Neuronal stem cell (in vitro differentiated cells): ENCODE measurements around the gene MYO15A.

Experiments used
- DNase-seq: peaks from one replicate; pipeline ENCODE4 v3.0.0-alpha.2; 2013; ENCODE audit warnings: low spot score
- H2AFZ ChIP-seq: one replicate; pipeline ENCODE4 v1.6.1; 2013; ENCODE audit warnings: mild to moderate bottlenecking, low read length, inconsistent platforms
- H2AK5ac ChIP-seq: 2 replicates; pipeline ENCODE4 v1.6.1; 2013; ENCODE audit warnings: low read depth, mild to moderate bottlenecking, inconsistent platforms, low read length, moderate library complexity, mixed read lengths
- H2BK120ac ChIP-seq: 2 replicates; pipeline ENCODE4 v1.6.1; 2013; ENCODE audit warnings: low read depth, mild to moderate bottlenecking, inconsistent platforms, low read length, moderate library complexity, mixed read lengths
- H2BK12ac ChIP-seq: one replicate; pipeline ENCODE4 v1.6.1; 2013; ENCODE audit warnings: low read length, inconsistent platforms
- H2BK15ac ChIP-seq: 2 replicates; pipeline ENCODE4 v1.6.1; 2013; ENCODE audit warnings: mild to moderate bottlenecking, low read length, inconsistent platforms, mixed read lengths
- H2BK5ac ChIP-seq: one replicate; pipeline ENCODE4 v1.6.1; 2013; ENCODE audit warnings: inconsistent platforms, mild to moderate bottlenecking, low read length, moderate library complexity
- H3K14ac ChIP-seq: one replicate; pipeline ENCODE4 v1.6.1; 2013; ENCODE audit warnings: low read length, inconsistent platforms
- H3K18ac ChIP-seq: 2 replicates; pipeline ENCODE4 v1.6.1; 2013; ENCODE audit warnings: low read length, inconsistent platforms
- H3K23ac ChIP-seq: 2 replicates; pipeline ENCODE4 v1.6.1; 2013; ENCODE audit warnings: low read depth, mild to moderate bottlenecking, mixed read lengths, low read length, inconsistent platforms; ENCODE audit not compliant: poor library complexity
- H3K27ac ChIP-seq: replicated peaks from 3 replicates; pipeline ENCODE4 v1.5.1; 2013; ENCODE audit warnings: low read length, inconsistent platforms
- H3K27me3 ChIP-seq, 3 experiments: 2 replicates each; pipeline ENCODE4 v1.6.1; 2013; ENCODE audit warnings: low read length in 3 of 3, mild to moderate bottlenecking in 2 of 3, inconsistent platforms in 1 of 3, low read depth in 1 of 3, mixed read lengths in 1 of 3, moderate library complexity in 1 of 3; ENCODE audit not compliant: control insufficient read depth in 3 of 3, insufficient read depth in 3 of 3
- H3K36me3 ChIP-seq, 2 donors: replicated peaks in 1 of 2; 2 replicates each; pipeline ENCODE4 v1.6.1; 2013; ENCODE audit warnings: low read length in 2 of 2; ENCODE audit not compliant: control insufficient read depth in 2 of 2, insufficient read depth in 2 of 2
- H3K4ac ChIP-seq: 2 replicates; pipeline ENCODE4 v1.6.1; 2013; ENCODE audit warnings: inconsistent platforms, mild to moderate bottlenecking, low read length, moderate library complexity
- H3K4me1 ChIP-seq, 2 donors: 1 replicate in 1 of 2; 2 replicates in 1 of 2; pipeline ENCODE4 v1.6.1; 2013; ENCODE audit warnings: low read length in 2 of 2, low read depth in 1 of 2; ENCODE audit not compliant: control insufficient read depth in 2 of 2, insufficient read depth in 1 of 2
- H3K4me2 ChIP-seq: one replicate; pipeline ENCODE4 v1.6.1; 2013; ENCODE audit warnings: mild to moderate bottlenecking, low read length, inconsistent platforms; ENCODE audit not compliant: insufficient read depth, poor library complexity, severe bottlenecking
- H3K4me3 ChIP-seq, 2 donors: 2 replicates each; pipeline ENCODE4 v1.5.1; 2013; ENCODE audit warnings: low read length in 2 of 2, mild to moderate bottlenecking in 2 of 2, inconsistent platforms in 1 of 2, moderate library complexity in 1 of 2
- H3K79me1 ChIP-seq: one replicate; pipeline ENCODE4 v1.6.1; 2013; ENCODE audit warnings: low read depth, mild to moderate bottlenecking, inconsistent platforms, low read length, moderate library complexity
- H3K9ac ChIP-seq: one replicate; pipeline ENCODE4 v1.6.1; 2013; ENCODE audit warnings: mild to moderate bottlenecking, low read depth, low read length, inconsistent platforms; ENCODE audit not compliant: poor library complexity
- H3K9me3 ChIP-seq, 2 donors: replicated peaks in 1 of 2; 2 replicates each; pipeline versions ENCODE3 to v1.6.1; 2013; ENCODE audit warnings: low read length in 2 of 2, mild to moderate bottlenecking in 2 of 2, inconsistent platforms in 1 of 2, low read depth in 1 of 2, mixed read lengths in 1 of 2, moderate library complexity in 1 of 2; ENCODE audit not compliant: control insufficient read depth in 2 of 2, insufficient read depth in 1 of 2
- H4K8ac ChIP-seq: one replicate; pipeline ENCODE4 v1.6.1; 2013; ENCODE audit warnings: low read depth, mild to moderate bottlenecking, inconsistent platforms, low read length, moderate library complexity
- H4K91ac ChIP-seq: one replicate; pipeline ENCODE4 v1.6.1; 2013; ENCODE audit warnings: low read length, low read depth, mild to moderate bottlenecking, inconsistent platforms; ENCODE audit not compliant: poor library complexity
- WGBS, 2 donors: extraction: QIAGEN DNeasy Blood & Tissue Kit; methylation state at CpG; one replicate each; pipeline ENCODE4 v1.1.7; 2013; ENCODE audit warnings: missing lambda C conversion rate in 2 of 2, mixed read lengths in 1 of 2; ENCODE audit not compliant: insufficient read length in 2 of 2, insufficient replicate concordance in 1 of 2; ENCODE audit errors: extremely low coverage in 2 of 2; 5-methylcytosine and 5-hydroxymethylcytosine counted together

Gene MYO15A

DNA sequence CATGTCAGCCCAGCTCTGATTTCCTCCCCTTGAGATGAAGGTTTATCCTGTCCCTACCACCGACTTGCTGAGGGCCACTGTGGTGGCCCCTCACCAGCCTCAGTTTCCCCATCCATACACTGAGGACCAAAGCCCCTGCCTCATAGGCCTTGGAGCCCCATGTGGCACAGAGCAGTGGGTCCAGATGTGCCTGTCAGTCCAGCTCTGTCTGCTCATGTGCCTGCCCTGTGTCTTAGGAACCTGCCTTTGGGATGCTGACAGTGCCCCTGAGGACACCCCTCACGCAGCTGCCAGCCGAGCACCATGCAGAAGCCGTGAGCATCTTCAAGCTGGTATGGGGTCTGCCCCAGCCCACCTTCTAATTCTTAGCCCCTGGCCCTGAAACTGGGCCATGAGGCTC, 35.7 kb downstream of the MYO15A start:
- no peak overlapping the region for H3K18ac ChIP-seq
- H4K91ac ChIP-seq = no peak overlapping the region
- H2BK15ac ChIP-seq = no peak overlapping the region
- no peaks in the 10 kb centered on the region for H3K36me3 ChIP-seq
- H3K27ac ChIP-seq = no peak overlapping the region
- peaks cover 0 to 2% of the 10 kb centered on the region in 2 donors for H3K4me1 ChIP-seq
- no peak overlapping the region for H2BK12ac ChIP-seq
- no peak overlapping the region for H3K4ac ChIP-seq
- no peak overlapping the region for H3K4me2 ChIP-seq
- WGBS, 2 donors = no CpG with 5 or more reads among the region's 4 CpGs
- no peak overlapping the region for H2AK5ac ChIP-seq
- no peak overlapping the region for H3K14ac ChIP-seq
- no peak overlapping the region for H3K23ac ChIP-seq
- no peaks in the 10 kb centered on the region for H3K27me3 ChIP-seq
- H3K79me1 ChIP-seq = no peaks in the 10 kb centered on the region
- DNase-seq = no peak
- no peak overlapping the region for H2BK5ac ChIP-seq
- no peaks in the 10 kb centered on the region for H3K9me3 ChIP-seq
- no peak overlapping the region for H4K8ac ChIP-seq
- no peak overlapping the region for H3K9ac ChIP-seq
- no peak overlapping the region for H3K4me3 ChIP-seq
- no peak overlapping the region for H2AFZ ChIP-seq
- no peak overlapping the region for H2BK120ac ChIP-seq

- H3K79me1 ChIP-seq = no peaks in the 10 kb centered on the region
- WGBS, 2 donors = no CpG with 5 or more reads among the region's 1 CpG
- no peak overlapping the region for H3K18ac ChIP-seq
- no peak overlapping the region for H2BK5ac ChIP-seq
- H3K9ac ChIP-seq = no peak overlapping the region
- no peak overlapping the region for H3K4ac ChIP-seq
- H3K23ac ChIP-seq = no peak overlapping the region
- H2AFZ ChIP-seq = no peak overlapping the region
- no peak overlapping the region for H3K4me2 ChIP-seq
- peak overlapping the region; percentile 20 for H2AK5ac ChIP-seq
- no peak overlapping the region for H3K4me3 ChIP-seq
- no peak overlapping the region for H4K8ac ChIP-seq
- no peak overlapping the region for H3K27ac ChIP-seq
- no peaks in the 10 kb centered on the region for H3K9me3 ChIP-seq
- H3K36me3 ChIP-seq = no peaks in the 10 kb centered on the region
- DNase-seq = no peak
- no peak overlapping the region for H4K91ac ChIP-seq
- H3K14ac ChIP-seq = no peak overlapping the region
- H2BK15ac ChIP-seq = no peak overlapping the region
- no peak overlapping the region for H2BK12ac ChIP-seq
- no peak overlapping the region for H2BK120ac ChIP-seq
- H3K27me3 ChIP-seq = no peaks in the 10 kb centered on the region
- H3K4me1 ChIP-seq = peaks cover 0 to 2% of the 10 kb centered on the region in 2 donors
Observed at GRCh38 chr17:18144855-18145254, 36.3 kb downstream of the MYO15A start.

DNA sequence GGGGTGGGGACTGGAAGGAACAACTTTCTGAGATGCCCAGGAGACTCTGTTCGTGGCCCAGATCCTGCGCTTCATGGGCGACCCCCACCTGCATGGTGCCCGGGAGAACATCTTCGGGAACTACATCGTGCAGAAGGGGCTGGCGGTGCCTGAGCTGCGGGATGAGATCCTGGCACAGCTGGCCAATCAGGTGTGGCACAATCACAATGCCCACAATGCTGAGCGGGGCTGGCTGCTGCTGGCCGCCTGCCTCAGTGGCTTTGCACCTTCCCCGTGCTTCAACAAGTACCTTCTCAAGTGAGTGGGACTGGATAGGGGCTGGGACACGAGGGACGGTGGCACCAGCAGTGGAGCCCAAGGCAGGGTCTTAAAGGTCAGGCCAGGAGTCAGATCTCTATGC, 37.3 kb downstream of the MYO15A start:
- H3K9me3 ChIP-seq = no peaks in the 10 kb centered on the region
- no peak overlapping the region for H2BK5ac ChIP-seq
- H3K14ac ChIP-seq = no peak overlapping the region
- no CpG with 5 or more reads among the region's 13 CpGs for WGBS, 2 donors
- H4K8ac ChIP-seq = no peak overlapping the region
- peak overlapping the region; percentile 39 for H3K18ac ChIP-seq
- no peaks in the 10 kb centered on the region for H3K36me3 ChIP-seq
- H2AFZ ChIP-seq = no peak overlapping the region
- no peak overlapping the region for H3K4ac ChIP-seq
- H3K9ac ChIP-seq = peak overlapping the region; percentile 61
- H3K4me3 ChIP-seq = no peak overlapping the region
- no peaks in the 10 kb centered on the region for H3K79me1 ChIP-seq
- H2BK15ac ChIP-seq = peak overlapping the region; percentile 64
- no peaks in the 10 kb centered on the region for H3K27me3 ChIP-seq
- H4K91ac ChIP-seq = no peak overlapping the region
- peak overlapping the region; percentile 87 for H2AK5ac ChIP-seq
- H3K4me1 ChIP-seq = peaks cover 8 to 10% of the 10 kb centered on the region in 2 donors
- no peak overlapping the region for H3K4me2 ChIP-seq
- no peak overlapping the region for H2BK12ac ChIP-seq
- no peak overlapping the region for H3K23ac ChIP-seq
- no peak overlapping the region for H3K27ac ChIP-seq
- H2BK120ac ChIP-seq = no peak overlapping the region
- DNase-seq = no peak

DNA sequence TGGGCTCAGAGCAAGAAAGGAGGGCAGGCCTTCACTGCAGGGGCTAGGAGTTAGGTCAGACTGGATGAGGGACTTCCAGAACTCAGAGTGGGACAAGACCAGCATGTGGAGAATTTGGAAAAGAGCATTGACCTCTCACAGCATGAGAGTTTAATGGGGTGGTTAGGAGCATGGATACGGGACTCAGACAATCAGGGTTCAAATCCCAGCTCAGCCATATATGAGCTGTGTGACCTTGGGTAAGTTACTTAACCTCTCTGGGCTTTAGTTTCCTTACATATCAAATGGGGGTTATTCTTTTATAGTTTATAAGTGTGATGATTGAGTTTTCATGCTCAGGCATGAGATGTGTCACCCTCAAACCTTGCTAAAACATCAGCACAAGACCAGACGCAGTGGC, 37.7 kb downstream of the MYO15A start:
- Histone ChIP-seq H3K4me3 (no peak overlapping the region), H3K9ac (peak overlapping the region; percentile 61), H2BK120ac (no peak overlapping the region), H2BK5ac (no peak overlapping the region), H3K4me1 (peaks cover 10 to 12% of the 10 kb centered on the region in 2 donors), H4K91ac (no peak overlapping the region), H2BK15ac (peak overlapping the region; percentile 64), H3K27ac (no peak overlapping the region), H3K79me1 (no peaks in the 10 kb centered on the region), H3K14ac (no peak overlapping the region), H3K4ac (no peak overlapping the region), H3K18ac (peak overlapping the region; percentile 39), H4K8ac (no peak overlapping the region), H3K36me3 (no peaks in the 10 kb centered on the region), H2BK12ac (no peak overlapping the region), H3K9me3 (no peaks in the 10 kb centered on the region), H3K27me3 (no peaks in the 10 kb centered on the region), H2AFZ (no peak overlapping the region), H3K23ac (no peak overlapping the region), H3K4me2 (no peak overlapping the region), H2AK5ac (peak overlapping the region; percentile 87)
- WGBS, 2 donors = no CpG with 5 or more reads among the region's 2 CpGs
- no peak for DNase-seq
